ENCODE data around the gene PIGV.

DNA sequence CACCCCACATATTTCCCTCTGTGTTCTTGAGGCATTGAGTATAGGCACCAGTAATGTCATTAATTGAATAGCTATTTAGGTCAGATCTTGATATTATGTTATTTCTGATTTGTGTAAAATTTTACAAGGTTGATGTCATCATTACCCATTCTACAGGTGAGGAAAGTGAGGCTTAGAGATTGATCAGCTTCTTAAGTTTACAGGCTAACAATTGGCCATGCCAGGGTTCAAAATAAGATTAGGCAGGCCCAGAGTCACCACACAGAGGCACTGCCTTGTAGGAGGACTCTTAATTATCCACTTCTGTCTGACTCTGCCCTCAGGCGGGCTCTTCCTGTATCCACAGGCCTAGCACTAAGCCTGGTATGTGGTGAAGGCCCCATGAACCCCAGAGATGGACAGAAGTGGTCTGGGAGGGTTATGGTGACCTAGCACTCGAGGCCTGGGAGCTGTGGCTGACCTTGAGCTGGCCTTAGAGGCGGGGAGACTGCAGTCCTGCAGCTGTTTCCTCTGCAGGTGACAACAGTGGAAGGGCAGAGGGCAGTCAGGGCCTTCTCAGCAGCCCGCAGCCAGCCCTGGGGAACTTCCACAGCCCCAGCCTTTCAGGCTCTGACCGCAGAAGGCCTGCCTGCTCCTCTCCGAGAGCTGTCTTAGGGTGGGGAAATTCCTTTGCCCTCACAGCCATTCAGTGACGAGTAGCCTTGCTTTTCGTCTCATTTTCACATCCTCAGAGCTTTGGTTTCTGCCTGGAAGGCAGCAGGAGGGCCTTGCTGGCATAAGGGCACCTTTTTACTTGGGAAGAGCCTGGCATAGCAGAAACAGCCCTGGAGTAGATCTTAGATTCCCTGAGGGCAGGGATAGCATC, 51.0 kb downstream of the PIGV start:
- TF ChIP-seq CTCF (conservative IDR thresholded peaks at IDR 0.05; ENCODE audit: low read length) (no peak), EZH2phosphoT487 (IDR thresholded peaks at IDR 0.05; ENCODE audit: borderline replicate concordance, low read depth, low read length) (no peak)
